HUES6 (cell line): ENCODE data around the gene RFPL4AL1.
A peak's percentile ranks its signal among the peaks of the same experiment; 100 is the strongest.
"Not testable (repeated sequence)": the region's sequence is repeated elsewhere in the genome, so short reads cannot be mapped to it uniquely, and the experiment has no call there.

Experiments used
- H3K27ac ChIP-seq: 2 replicates; pipeline ENCODE4 v1.7.0; 2013; ENCODE audit warnings: low read depth, mild to moderate bottlenecking, low read length, inconsistent platforms
- H3K27me3 ChIP-seq: 2 replicates; pipeline ENCODE4 v1.6.1; 2013; ENCODE audit warnings: low read length; ENCODE audit not compliant: control insufficient read depth, insufficient read depth
- H3K36me3 ChIP-seq: 2 replicates; pipeline ENCODE4 v1.6.1; 2013; ENCODE audit warnings: low read length; ENCODE audit not compliant: control insufficient read depth, insufficient read depth
- H3K4me1 ChIP-seq: 2 replicates; pipeline ENCODE4 v1.6.1; 2013; ENCODE audit warnings: low read length; ENCODE audit not compliant: control insufficient read depth, insufficient read depth
- H3K4me3 ChIP-seq: 2 replicates; pipeline ENCODE4 v1.5.1; 2013; ENCODE audit warnings: low read depth, low read length
- H3K9ac ChIP-seq: one replicate; pipeline ENCODE4 v1.6.1; 2013; ENCODE audit warnings: mild to moderate bottlenecking, low read length
- H3K9me3 ChIP-seq: 2 replicates; pipeline ENCODE4 v1.6.1; 2013; ENCODE audit warnings: low read depth, low read length; ENCODE audit not compliant: control insufficient read depth, insufficient read depth

Gene RFPL4AL1

DNA sequence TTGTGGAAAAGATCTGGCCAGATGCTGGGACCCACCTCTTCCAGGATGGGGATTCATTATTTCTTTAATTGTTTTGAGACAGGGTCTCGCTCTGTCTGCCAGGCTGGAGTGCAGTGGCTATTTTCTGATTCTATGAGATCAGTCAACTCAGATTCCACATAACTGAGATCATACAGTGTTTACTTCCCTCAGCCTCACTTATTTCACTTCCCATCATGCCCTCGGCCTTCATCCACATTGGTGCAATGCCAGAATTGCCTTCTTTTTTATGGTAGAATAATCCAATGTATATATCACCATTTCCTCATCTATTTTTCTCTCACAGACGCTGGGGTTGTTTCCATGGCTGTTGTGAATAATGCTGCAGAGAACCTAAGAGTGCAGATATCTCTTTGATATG lies 714 bp downstream of the RFPL4AL1 start:
- not testable (repeated sequence) for H3K9ac ChIP-seq, H3K36me3 ChIP-seq, H3K27me3 ChIP-seq, H3K4me1 ChIP-seq, H3K27ac ChIP-seq, H3K4me3 ChIP-seq, H3K9me3 ChIP-seq

DNA sequence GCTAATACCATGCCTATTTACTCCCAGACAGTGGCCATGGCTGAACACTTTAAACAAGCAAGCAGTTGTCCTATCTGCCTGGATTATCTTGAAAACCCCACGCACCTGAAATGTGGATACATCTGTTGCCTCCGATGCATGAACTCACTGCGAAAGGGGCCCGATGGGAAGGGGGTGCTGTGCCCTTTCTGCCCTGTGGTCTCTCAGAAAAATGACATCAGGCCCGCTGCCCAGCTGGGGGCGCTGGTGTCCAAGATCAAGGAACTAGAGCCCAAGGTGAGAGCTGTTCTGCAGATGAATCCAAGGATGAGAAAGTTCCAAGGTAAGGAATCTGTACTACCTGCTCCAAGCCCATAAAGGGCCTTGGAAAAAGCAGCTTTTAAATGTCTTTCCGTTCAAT lies 8.6 kb downstream of the RFPL4AL1 start:
- Histone ChIP-seq H3K9ac (no peak overlapping the region), H3K9me3 (peaks cover 25% of the 10 kb centered on the region; the same call in 1 of the 2 replicates), H3K36me3 (no peaks in the 10 kb centered on the region), H3K27me3 (peaks cover 26% of the 10 kb centered on the region; the same call in 1 of the 2 replicates), H3K27ac (no peak overlapping the region), H3K4me1 (no peaks in the 10 kb centered on the region), H3K4me3 (no peak overlapping the region)

DNA sequence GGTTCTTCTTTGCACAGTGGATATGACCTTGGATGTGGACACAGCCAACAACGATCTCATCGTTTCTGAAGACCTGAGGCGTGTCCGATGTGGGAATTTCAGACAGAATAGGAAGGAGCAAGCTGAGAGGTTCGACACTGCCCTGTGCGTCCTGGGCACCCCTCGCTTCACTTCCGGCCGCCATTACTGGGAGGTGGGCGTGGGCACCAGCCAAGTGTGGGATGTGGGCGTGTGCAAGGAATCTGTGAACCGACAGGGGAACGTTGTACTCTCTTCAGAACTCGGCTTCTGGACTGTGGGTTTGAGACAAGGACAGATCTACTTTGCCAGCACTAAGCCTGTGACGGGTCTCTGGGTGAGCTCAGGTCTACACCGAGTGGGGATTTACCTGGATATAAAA lies 9.4 kb downstream of the RFPL4AL1 start:
- H3K4me1 ChIP-seq: no peaks in the 10 kb centered on the region
- H3K4me3 ChIP-seq: no peak overlapping the region
- peaks cover 28% of the 10 kb centered on the region; the same call in 1 of the 2 replicates for H3K9me3 ChIP-seq
- no peaks in the 10 kb centered on the region for H3K36me3 ChIP-seq
- no peak overlapping the region for H3K9ac ChIP-seq
- peaks cover 30% of the 10 kb centered on the region; the same call in 1 of the 2 replicates for H3K27me3 ChIP-seq
- no peak overlapping the region for H3K27ac ChIP-seq

DNA sequence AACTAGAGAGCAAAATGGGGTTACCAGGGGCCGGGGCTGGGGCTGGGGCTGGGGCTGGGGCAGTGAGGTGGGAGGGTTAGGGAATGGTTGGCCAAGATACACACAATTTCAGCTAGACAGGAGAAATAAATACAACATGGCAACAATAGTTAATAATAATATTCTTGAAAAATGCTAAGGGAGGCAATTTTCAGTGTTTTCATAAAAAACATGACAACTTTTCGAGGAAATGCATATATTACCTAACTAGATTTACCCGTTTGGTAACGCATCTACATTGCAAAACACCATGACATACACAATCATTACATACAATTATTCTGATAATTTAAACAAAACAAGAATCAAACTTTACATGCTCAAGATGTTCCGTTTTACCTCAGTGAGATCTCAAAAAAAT lies 12.2 kb downstream of the RFPL4AL1 start:
- no peaks in the 10 kb centered on the region for H3K4me1 ChIP-seq
- peaks cover 43% of the 10 kb centered on the region; the same call in 1 of the 2 replicates for H3K9me3 ChIP-seq
- no peaks in the 10 kb centered on the region for H3K36me3 ChIP-seq
- H3K27ac ChIP-seq: no peak overlapping the region
- H3K9ac ChIP-seq: no peak overlapping the region
- H3K4me3 ChIP-seq: no peak overlapping the region
- H3K27me3 ChIP-seq: peaks cover 45% of the 10 kb centered on the region; the same call in 1 of the 2 replicates

DNA sequence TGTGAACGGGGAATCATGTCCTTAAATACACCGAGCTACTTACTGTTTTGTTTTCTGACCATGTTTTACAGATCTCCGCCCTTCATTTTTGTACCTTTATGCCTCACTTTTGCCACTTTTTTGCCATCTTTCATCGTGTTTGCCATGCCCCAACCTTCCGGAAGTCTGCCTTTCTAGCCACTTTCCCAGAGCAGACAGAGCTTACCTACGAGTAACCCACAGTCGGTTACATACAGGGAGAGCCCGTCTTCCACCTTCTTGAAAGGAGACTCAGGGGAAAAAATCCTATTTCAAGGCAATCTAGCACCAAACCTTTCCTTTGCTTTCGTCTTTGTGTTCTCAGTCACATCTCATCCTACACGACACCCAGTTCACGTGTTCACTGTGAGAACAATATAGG lies 26.1 kb downstream of the RFPL4AL1 start:
- Histone ChIP-seq H3K4me3 (no peak overlapping the region), H3K4me1 (no peaks in the 10 kb centered on the region), H3K36me3 (no peaks in the 10 kb centered on the region), H3K27me3 (peaks cover 5% of the 10 kb centered on the region; the same call in 1 of the 2 replicates), H3K27ac (no peak overlapping the region), H3K9ac (no peak overlapping the region), H3K9me3 (peaks cover 40% of the 10 kb centered on the region; the same call in 1 of the 2 replicates)

DNA sequence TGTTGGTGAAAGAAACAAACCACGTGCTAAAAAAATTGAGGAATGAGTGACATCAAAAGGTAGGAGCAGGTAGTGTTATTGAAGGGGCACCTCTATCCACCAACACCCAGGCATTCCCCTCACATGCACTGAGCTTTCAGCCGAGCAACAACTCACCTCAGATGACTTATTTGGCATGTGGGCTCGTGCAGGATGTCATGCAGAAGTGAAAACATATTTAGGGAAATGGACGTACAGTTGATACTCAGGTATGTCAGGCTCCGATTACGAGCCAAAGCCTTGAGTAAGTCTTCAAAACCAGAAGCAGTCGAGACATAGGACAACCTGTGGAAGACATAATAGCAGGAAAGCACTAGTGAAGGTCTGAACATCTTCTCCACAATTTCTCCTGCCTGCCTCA lies 32.5 kb downstream of the RFPL4AL1 start:
- H3K4me1 ChIP-seq: no peaks in the 10 kb centered on the region
- peaks cover 50% of the 10 kb centered on the region; the same call in 1 of the 2 replicates for H3K9me3 ChIP-seq
- H3K36me3 ChIP-seq: no peaks in the 10 kb centered on the region
- no peak overlapping the region for H3K4me3 ChIP-seq
- peaks cover 5% of the 10 kb centered on the region; the same call in 1 of the 2 replicates for H3K27me3 ChIP-seq
- H3K9ac ChIP-seq: no peak overlapping the region
- H3K27ac ChIP-seq: no peak overlapping the region

DNA sequence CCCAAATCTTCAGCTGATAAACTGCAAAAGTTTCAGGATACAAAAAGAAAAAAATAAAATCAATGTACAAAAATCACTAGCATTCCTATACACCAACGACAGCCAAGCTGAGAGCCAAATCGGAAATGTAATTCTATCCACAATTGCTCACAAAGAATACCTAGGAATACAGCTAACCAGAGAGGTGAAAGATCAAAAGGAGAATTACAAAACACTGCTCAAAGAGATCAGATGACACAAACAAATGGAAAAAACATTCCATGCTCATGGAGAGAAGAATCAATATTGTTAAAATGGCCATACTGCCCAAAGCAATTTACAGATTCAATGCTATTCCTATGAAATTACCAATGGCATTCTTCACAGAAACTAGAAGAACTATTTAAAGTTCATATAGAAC lies 33.4 kb downstream of the RFPL4AL1 start:
- Histone ChIP-seq H3K9me3 (peaks cover 56% of the 10 kb centered on the region; the same call in 1 of the 2 replicates), H3K27me3 (peaks cover 5% of the 10 kb centered on the region; the same call in 1 of the 2 replicates), H3K27ac (no peak overlapping the region), H3K36me3 (no peaks in the 10 kb centered on the region), H3K9ac (no peak overlapping the region), H3K4me1 (no peaks in the 10 kb centered on the region), H3K4me3 (no peak overlapping the region)

DNA sequence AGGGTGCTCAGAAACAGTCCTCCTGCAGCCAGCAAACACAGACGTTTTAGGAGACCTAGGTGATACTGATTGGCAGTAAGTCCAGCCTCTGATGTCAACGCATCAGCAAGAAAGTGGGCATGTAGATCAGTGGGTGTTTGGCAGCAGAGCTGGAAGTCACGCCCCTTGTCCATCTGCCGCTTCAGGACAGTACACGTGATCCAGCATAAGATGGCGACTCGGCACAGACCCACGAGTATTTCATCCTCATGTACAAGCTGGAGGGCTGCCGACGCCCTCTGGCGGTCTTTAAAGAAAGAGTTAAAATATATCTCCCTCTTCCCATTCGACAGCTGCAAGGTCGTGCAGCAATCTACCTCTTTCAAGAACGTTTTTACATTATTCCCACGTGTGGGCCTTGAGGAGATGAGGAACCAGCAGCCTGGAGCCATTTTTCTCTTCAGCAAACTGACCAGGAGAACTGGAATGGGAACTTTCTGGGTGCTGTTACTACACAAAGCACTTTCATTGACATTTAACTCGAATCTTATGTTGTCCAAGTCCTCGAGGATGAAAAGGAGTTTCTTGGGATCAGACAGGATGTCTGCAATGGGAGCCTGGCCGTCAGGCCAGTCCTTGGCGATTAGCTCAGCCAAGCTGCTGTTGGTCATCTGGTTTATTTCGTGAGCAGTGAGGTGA lies 40.6 kb downstream of the RFPL4AL1 start:
- peaks cover 3% of the 10 kb centered on the region; the same call in 1 of the 2 replicates for H3K27me3 ChIP-seq
- H3K4me3 ChIP-seq: peak overlapping the region; percentile 3; the same call in 1 of the 2 replicates
- no peak overlapping the region for H3K9ac ChIP-seq
- no peaks in the 10 kb centered on the region for H3K36me3 ChIP-seq
- H3K9me3 ChIP-seq: peaks cover 68% of the 10 kb centered on the region
- no peak overlapping the region for H3K27ac ChIP-seq
- H3K4me1 ChIP-seq: no peaks in the 10 kb centered on the region

DNA sequence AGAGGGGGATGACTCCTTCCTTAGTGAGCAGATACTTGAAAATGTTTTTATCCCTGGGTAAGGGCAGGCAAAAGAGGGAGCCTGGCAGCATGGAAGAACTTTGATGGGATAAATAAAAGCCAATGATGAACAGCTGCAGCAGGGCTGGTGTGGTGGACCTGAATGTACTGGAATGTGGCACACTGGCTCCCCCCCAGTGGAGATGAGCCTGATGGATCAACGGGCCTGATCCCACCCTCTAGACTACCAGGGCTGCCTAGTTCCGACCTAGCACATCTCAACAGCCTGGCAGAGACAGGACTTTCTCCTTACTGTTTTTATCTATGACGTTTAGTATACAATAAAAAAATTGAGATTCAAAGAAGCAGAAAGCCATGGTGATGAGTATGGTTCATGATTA lies 42.4 kb downstream of the RFPL4AL1 start:
- H3K27ac ChIP-seq: no peak overlapping the region
- no peaks in the 10 kb centered on the region for H3K4me1 ChIP-seq
- peaks cover 3% of the 10 kb centered on the region; the same call in 1 of the 2 replicates for H3K27me3 ChIP-seq
- no peak overlapping the region for H3K4me3 ChIP-seq
- H3K9me3 ChIP-seq: peaks cover 64% of the 10 kb centered on the region
- no peak overlapping the region for H3K9ac ChIP-seq
- no peaks in the 10 kb centered on the region for H3K36me3 ChIP-seq

DNA sequence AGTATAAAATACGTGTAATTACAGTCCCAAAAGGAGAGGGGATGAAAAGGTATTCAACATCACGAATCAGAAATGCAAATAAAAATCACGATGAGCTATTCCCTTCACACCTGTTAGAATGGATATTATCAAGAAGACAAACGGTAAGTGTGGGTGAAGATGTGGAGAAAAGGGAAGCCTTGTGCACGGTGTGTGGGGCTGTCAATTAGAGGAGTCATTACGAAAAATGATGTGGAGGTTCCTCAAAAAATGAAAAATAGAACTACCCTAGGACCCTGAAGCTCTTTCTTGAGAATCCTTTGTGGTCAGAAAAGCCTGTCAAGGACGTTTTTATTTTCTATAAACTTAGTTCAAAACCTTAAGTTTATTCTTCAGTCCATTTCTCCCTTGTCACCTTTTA lies 43.5 kb downstream of the RFPL4AL1 start:
- Histone ChIP-seq H3K9ac (no peak overlapping the region), H3K9me3 (peaks cover 64% of the 10 kb centered on the region)

DNA sequence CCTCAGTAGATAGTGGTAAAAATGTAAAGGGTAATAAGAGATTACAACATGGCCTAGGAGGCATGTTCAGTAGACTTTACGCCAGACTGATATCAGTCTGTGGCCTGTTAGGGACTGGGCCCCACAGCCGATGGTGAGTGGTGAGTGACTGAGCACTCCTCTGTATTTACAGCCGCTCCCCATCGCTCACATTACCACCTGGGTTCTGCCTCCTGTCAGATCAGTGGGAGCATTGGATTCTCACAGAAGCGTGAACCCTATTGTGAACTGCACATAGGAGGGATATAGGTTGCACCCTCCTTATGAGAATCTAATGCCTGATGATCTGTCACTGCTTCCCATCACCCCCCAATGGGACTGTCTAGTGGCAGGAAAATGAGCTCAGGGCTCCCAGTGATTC lies 45.0 kb downstream of the RFPL4AL1 start:
- peaks cover 8% of the 10 kb centered on the region; the same call in 1 of the 2 replicates for H3K27me3 ChIP-seq
- no peak overlapping the region for H3K4me3 ChIP-seq
- no peaks in the 10 kb centered on the region for H3K36me3 ChIP-seq
- H3K27ac ChIP-seq: no peak overlapping the region
- peaks cover 66% of the 10 kb centered on the region for H3K9me3 ChIP-seq
- H3K4me1 ChIP-seq: no peaks in the 10 kb centered on the region
- H3K9ac ChIP-seq: no peak overlapping the region

More for the DNA sequence above, 43.5 kb downstream of the RFPL4AL1 start:
- no peak overlapping the region for H3K27ac ChIP-seq
- H3K27me3 ChIP-seq: peaks cover 5% of the 10 kb centered on the region; the same call in 1 of the 2 replicates
- no peak overlapping the region for H3K4me3 ChIP-seq
- no peaks in the 10 kb centered on the region for H3K4me1 ChIP-seq
- H3K36me3 ChIP-seq: no peaks in the 10 kb centered on the region
